K562 (cell line): ENCODE measurements around the gene PRPF6. TPM values are rescaled to one million over a fixed set of nuclear protein-coding genes. Genes with fewer than 3 reads are reported as not detected.

ENCODE experiments used
- BHLHE40 ChIP-seq: IDR thresholded peaks from 2 replicates; pipeline ENCODE4 v1.6.1; 2011; ENCODE audit warnings: low read length, improper control_type of control experiment
- MYC ChIP-seq, 2 experiments: fragments of 250-450 bp in 1 of 2; sonication (Bioruptor Pico) in 1 of 2; IDR thresholded peaks; 2 replicates each; pipeline versions ENCODE4 v1.5.1 to v1.6.1; 2012 to 2021; ENCODE audit warnings: low read depth in 2 of 2, borderline replicate concordance in 1 of 2, improper control_type of control experiment in 1 of 2, low read length in 1 of 2, mild to moderate bottlenecking in 1 of 2, moderate library complexity in 1 of 2
- ZNF384 ChIP-seq: IDR thresholded peaks from 2 replicates; pipeline ENCODE4 v1.6.1; 2012; ENCODE audit warnings: low read depth, low read length, improper control_type of control experiment
- polyA plus RNA-seq, 8 experiments: library from polyadenylated mRNA; depleted of rRNA in 4 of 8; stranded (reverse) in 5 of 8; unstranded in 3 of 8; fragments of >200 nt; fragmentation: Nextera tagmentation in 2 of 8; fragmentation: Illumina TruSeq in 1 of 8; extraction: Ambion mirVana in 2 of 8; extraction: Trizol in 1 of 8; gene quantifications; 2 replicates each; pipeline versions ENCODE4 v1.2.1 to v1.2.3, GENCODE V29; 2011 to 2014; ENCODE audit warnings: inconsistent platforms in 1 of 8, missing spikeins in 1 of 8
- total RNA-seq, 7 experiments: library from RNA; depleted of rRNA in 6 of 7; stranded (reverse); fragments of >200 nt in 6 of 7; fragmentation: Illumina TruSeq in 2 of 7; extraction: Trizol in 2 of 7; gene quantifications; 2 replicates each; pipeline versions ENCODE4 v1.2.1 to v1.2.3, GENCODE V29; 2011 to 2021; ENCODE audit warnings: low replicate concordance in 1 of 7
- TF ChIP-seq, protein P1 (sequence below): sonication (generic); formaldehyde crosslinking; IDR thresholded peaks from 2 replicates; pipeline ENCODE4 v1.8.1; 2022; ENCODE audit warnings: missing genetic modification reagents
- TF ChIP-seq, protein P2 (sequence below): fragments of 250-450 bp; sonication (Bioruptor Pico); IDR thresholded peaks from 2 replicates; pipeline ENCODE4 v1.4.0; 2020; ENCODE audit warnings: mild to moderate bottlenecking, moderate library complexity
- TF ChIP-seq, protein P3 (sequence below), 2 experiments: fragments of 450-650 bp; formaldehyde crosslinking in 1 of 2; IDR thresholded peaks; 2 replicates each; pipeline versions ENCODE4 v1.4.0 to v1.6.1; 2014 to 2020; ENCODE audit warnings: mild to moderate bottlenecking in 2 of 2, borderline replicate concordance in 1 of 2, low read depth in 1 of 2
- TF ChIP-seq, protein P4 (sequence below), 2 experiments: fragments of 150-350 bp in 1 of 2; IDR thresholded peaks; 2 replicates each; pipeline ENCODE4 v1.6.1; 2012 to 2016; ENCODE audit warnings: low read depth in 2 of 2, low read length in 2 of 2, mild to moderate bottlenecking in 1 of 2, moderate library complexity in 1 of 2

Gene PRPF6
- total and polyA plus RNA-seq, 9 of the 15 experiments (the other 6 are each of a cell fraction or from before 2014, with no cell fraction given), result 4.2 to 83.2 (median 59.9) TPM

DNA sequence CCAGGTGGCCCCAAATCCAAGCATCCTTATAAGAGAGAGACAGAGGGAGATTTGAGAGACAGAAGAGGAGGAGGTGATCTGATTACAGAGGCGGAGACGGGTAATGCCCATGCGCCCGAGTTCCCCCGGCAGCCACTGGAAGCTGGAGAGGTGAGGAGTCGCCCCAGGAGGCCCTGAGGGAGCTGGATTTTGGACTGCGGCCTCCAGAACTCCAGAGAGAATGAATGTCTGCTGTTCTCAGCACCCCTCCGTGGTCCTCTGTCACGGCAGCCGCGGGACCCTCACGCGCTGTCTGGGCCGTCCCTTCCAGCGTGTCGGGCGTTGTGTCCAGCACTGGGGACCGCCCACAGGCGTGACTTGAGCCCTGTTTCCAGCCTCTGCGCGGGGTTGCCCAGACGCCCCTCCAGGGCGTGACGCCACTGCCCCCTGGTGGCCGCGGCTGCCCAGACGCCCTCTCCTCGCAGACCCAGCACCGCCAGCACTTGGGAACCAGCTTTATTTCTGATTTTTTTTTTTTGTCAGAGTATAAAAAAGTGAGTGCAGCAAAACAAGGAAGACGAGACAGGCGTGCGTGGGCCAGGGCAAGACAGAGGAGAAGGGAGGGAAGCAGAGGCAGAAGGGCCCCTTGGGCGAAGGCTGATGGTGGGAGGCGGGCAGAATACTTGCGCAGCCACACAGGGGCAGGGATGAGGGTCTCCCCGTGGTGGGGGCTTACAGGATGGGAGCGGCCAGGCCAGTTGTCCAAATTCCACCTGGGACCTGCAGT lies 7.1 kb upstream of the PRPF6 start (continued):
- TF ChIP-seq, protein P1, sequence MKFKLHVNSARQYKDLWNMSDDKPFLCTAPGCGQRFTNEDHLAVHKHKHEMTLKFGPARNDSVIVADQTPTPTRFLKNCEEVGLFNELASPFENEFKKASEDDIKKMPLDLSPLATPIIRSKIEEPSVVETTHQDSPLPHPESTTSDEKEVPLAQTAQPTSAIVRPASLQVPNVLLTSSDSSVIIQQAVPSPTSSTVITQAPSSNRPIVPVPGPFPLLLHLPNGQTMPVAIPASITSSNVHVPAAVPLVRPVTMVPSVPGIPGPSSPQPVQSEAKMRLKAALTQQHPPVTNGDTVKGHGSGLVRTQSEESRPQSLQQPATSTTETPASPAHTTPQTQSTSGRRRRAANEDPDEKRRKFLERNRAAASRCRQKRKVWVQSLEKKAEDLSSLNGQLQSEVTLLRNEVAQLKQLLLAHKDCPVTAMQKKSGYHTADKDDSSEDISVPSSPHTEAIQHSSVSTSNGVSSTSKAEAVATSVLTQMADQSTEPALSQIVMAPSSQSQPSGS (CRISPR knock-in tag), result no peak
- TF ChIP-seq BHLHE40 (peak; percentile 88), MYC (IDR thresholded peaks at IDR 0.05; ENCODE audit: low read depth, low read length) (peak; percentile 64), MYC (CRISPR knock-in tag; IDR thresholded peaks at IDR 0.05; ENCODE audit: borderline replicate concordance, low read depth) (no peak), ZNF384 (peak; percentile 73)
- TF ChIP-seq, protein P2, sequence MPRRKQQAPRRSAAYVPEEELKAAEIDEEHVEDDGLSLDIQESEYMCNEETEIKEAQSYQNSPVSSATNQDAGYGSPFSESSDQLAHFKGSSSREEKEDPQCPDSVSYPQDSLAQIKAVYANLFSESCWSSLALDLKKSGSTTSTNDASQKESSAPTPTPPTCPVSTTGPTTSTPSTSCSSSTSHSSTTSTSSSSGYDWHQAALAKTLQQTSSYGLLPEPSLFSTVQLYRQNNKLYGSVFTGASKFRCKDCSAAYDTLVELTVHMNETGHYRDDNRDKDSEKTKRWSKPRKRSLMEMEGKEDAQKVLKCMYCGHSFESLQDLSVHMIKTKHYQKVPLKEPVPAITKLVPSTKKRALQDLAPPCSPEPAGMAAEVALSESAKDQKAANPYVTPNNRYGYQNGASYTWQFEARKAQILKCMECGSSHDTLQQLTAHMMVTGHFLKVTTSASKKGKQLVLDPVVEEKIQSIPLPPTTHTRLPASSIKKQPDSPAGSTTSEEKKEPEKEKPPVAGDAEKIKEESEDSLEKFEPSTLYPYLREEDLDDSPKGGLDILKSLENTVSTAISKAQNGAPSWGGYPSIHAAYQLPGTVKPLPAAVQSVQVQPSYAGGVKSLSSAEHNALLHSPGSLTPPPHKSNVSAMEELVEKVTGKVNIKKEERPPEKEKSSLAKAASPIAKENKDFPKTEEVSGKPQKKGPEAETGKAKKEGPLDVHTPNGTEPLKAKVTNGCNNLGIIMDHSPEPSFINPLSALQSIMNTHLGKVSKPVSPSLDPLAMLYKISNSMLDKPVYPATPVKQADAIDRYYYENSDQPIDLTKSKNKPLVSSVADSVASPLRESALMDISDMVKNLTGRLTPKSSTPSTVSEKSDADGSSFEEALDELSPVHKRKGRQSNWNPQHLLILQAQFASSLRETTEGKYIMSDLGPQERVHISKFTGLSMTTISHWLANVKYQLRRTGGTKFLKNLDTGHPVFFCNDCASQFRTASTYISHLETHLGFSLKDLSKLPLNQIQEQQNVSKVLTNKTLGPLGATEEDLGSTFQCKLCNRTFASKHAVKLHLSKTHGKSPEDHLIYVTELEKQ (CRISPR knock-in tag), result no peak
- TF ChIP-seq, protein P3, sequence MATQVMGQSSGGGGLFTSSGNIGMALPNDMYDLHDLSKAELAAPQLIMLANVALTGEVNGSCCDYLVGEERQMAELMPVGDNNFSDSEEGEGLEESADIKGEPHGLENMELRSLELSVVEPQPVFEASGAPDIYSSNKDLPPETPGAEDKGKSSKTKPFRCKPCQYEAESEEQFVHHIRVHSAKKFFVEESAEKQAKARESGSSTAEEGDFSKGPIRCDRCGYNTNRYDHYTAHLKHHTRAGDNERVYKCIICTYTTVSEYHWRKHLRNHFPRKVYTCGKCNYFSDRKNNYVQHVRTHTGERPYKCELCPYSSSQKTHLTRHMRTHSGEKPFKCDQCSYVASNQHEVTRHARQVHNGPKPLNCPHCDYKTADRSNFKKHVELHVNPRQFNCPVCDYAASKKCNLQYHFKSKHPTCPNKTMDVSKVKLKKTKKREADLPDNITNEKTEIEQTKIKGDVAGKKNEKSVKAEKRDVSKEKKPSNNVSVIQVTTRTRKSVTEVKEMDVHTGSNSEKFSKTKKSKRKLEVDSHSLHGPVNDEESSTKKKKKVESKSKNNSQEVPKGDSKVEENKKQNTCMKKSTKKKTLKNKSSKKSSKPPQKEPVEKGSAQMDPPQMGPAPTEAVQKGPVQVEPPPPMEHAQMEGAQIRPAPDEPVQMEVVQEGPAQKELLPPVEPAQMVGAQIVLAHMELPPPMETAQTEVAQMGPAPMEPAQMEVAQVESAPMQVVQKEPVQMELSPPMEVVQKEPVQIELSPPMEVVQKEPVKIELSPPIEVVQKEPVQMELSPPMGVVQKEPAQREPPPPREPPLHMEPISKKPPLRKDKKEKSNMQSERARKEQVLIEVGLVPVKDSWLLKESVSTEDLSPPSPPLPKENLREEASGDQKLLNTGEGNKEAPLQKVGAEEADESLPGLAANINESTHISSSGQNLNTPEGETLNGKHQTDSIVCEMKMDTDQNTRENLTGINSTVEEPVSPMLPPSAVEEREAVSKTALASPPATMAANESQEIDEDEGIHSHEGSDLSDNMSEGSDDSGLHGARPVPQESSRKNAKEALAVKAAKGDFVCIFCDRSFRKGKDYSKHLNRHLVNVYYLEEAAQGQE (IDR thresholded peaks at IDR 0.05; ENCODE audit: borderline replicate concordance), result peak; percentile 84
- TF ChIP-seq, protein P3 (CRISPR knock-in tag; IDR thresholded peaks at IDR 0.05; ENCODE audit: low read depth), result no peak
- TF ChIP-seq, protein P4, sequence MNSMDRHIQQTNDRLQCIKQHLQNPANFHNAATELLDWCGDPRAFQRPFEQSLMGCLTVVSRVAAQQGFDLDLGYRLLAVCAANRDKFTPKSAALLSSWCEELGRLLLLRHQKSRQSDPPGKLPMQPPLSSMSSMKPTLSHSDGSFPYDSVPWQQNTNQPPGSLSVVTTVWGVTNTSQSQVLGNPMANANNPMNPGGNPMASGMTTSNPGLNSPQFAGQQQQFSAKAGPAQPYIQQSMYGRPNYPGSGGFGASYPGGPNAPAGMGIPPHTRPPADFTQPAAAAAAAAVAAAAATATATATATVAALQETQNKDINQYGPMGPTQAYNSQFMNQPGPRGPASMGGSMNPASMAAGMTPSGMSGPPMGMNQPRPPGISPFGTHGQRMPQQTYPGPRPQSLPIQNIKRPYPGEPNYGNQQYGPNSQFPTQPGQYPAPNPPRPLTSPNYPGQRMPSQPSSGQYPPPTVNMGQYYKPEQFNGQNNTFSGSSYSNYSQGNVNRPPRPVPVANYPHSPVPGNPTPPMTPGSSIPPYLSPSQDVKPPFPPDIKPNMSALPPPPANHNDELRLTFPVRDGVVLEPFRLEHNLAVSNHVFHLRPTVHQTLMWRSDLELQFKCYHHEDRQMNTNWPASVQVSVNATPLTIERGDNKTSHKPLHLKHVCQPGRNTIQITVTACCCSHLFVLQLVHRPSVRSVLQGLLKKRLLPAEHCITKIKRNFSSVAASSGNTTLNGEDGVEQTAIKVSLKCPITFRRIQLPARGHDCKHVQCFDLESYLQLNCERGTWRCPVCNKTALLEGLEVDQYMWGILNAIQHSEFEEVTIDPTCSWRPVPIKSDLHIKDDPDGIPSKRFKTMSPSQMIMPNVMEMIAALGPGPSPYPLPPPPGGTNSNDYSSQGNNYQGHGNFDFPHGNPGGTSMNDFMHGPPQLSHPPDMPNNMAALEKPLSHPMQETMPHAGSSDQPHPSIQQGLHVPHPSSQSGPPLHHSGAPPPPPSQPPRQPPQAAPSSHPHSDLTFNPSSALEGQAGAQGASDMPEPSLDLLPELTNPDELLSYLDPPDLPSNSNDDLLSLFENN (IDR thresholded peaks at IDR 0.05; ENCODE audit: low read depth in 2 of 2, low read length in 2 of 2), result 0 out of 4 replicates have a peak, but pooled peaks of 1 of the 2 experiments have one; percentile 39
